Suprapubic skin (tissue), 4 donors: ENCODE measurements around the gene HDGFL2. TPM values are rescaled to one million over a fixed set of nuclear protein-coding genes. Genes with fewer than 3 reads are reported as not detected.

ENCODE experiments used
- DNase-seq, 2 donors: peaks; one replicate each; pipeline ENCODE4 v3.0.0-alpha.2; 2019; ENCODE audit warnings: low spot score in 2 of 2
- H3K27ac ChIP-seq: fragments of 200-600 bp; sonication (generic); one replicate; pipeline ENCODE4 v1.5.1; 2019
- H3K27me3 ChIP-seq: fragments of 200-600 bp; sonication (generic); one replicate; pipeline ENCODE4 v1.5.1; 2019
- H3K36me3 ChIP-seq: fragments of 200-600 bp; sonication (generic); one replicate; pipeline ENCODE4 v1.5.1; 2019
- H3K4me1 ChIP-seq: fragments of 200-600 bp; sonication (generic); one replicate; pipeline ENCODE4 v1.5.1; 2019
- H3K4me3 ChIP-seq: fragments of 200-600 bp; sonication (generic); one replicate; pipeline ENCODE4 v1.5.1; 2019; ENCODE audit warnings: mild to moderate bottlenecking
- H3K9me3 ChIP-seq: fragments of 200-600 bp; sonication (generic); one replicate; pipeline ENCODE4 v1.5.1; 2019
- EP300 ChIP-seq: sonication (generic); formaldehyde crosslinking; IDR thresholded peaks from one replicate; pipeline ENCODE4 v1.6.1; 2017; ENCODE audit warnings: antibody characterized with exemption
- POLR2A ChIP-seq, 2 donors: fragments of 450-650 bp; IDR thresholded peaks; one replicate each; pipeline ENCODE4 v1.6.1; 2017; ENCODE audit warnings: antibody characterized with exemption in 2 of 2, mild to moderate bottlenecking in 2 of 2, moderate library complexity in 2 of 2
- POLR2AphosphoS5 ChIP-seq, 3 donors: sonication (generic); formaldehyde crosslinking; IDR thresholded peaks; one replicate each; pipeline ENCODE4 v1.6.1; 2017; ENCODE audit warnings: antibody characterized with exemption in 3 of 3
- WGBS: methylation state at CpG from one replicate; pipeline ENCODE4 v1.1.5; 2018; 5-methylcytosine and 5-hydroxymethylcytosine counted together
- total RNA-seq, 4 donors: library from RNA; depleted of rRNA; stranded (reverse); fragments of >200 nt; gene quantifications; one replicate each; pipeline ENCODE4 v1.1.0, GENCODE V29; 2016
- TF ChIP-seq, protein P1 (sequence below), 2 donors: fragments of 200-600 bp in 1 of 2; fragments of 450-650 bp in 1 of 2; sonication (generic) in 1 of 2; IDR thresholded peaks; one replicate each; pipeline ENCODE4 v1.5.1; 2016 to 2019; ENCODE audit warnings: antibody characterized with exemption in 2 of 2, mild to moderate bottlenecking in 1 of 2, moderate library complexity in 1 of 2

Gene HDGFL2
- total RNA-seq, 4 donors from 2014 or later = 23.0 to 27.4 (median 23.4) TPM

- no peaks in the 10 kb centered on the region for H3K9me3 ChIP-seq
- TF ChIP-seq, protein P1, sequence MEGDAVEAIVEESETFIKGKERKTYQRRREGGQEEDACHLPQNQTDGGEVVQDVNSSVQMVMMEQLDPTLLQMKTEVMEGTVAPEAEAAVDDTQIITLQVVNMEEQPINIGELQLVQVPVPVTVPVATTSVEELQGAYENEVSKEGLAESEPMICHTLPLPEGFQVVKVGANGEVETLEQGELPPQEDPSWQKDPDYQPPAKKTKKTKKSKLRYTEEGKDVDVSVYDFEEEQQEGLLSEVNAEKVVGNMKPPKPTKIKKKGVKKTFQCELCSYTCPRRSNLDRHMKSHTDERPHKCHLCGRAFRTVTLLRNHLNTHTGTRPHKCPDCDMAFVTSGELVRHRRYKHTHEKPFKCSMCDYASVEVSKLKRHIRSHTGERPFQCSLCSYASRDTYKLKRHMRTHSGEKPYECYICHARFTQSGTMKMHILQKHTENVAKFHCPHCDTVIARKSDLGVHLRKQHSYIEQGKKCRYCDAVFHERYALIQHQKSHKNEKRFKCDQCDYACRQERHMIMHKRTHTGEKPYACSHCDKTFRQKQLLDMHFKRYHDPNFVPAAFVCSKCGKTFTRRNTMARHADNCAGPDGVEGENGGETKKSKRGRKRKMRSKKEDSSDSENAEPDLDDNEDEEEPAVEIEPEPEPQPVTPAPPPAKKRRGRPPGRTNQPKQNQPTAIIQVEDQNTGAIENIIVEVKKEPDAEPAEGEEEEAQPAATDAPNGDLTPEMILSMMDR (IDR thresholded peaks at IDR 0.05) = no peak
- TF ChIP-seq POLR2A (IDR thresholded peaks at IDR 0.05) = no peak
- TF ChIP-seq EP300 = no peak
- TF ChIP-seq POLR2AphosphoS5 (IDR thresholded peaks at IDR 0.05) = no peak
- DNase-seq = no peak
- no peaks in the 10 kb centered on the region for H3K27me3 ChIP-seq
- no peak overlapping the region for H3K27ac ChIP-seq
- 94% methylated on average over 23 of the region's 25 CpGs for WGBS
- H3K4me1 ChIP-seq = no peaks in the 10 kb centered on the region
- peaks cover 88% of the 10 kb centered on the region for H3K36me3 ChIP-seq
- H3K4me3 ChIP-seq = no peak overlapping the region
These were observed 29.6 kb downstream of the HDGFL2 start for GRCh38 chr19:4501691-4502090.

- no peak overlapping the region for H3K27ac ChIP-seq
These were observed 30.4 kb downstream of the HDGFL2 start for GRCh38 chr19:4502282-4503131.

GRCh38 chr19:4503132-4503824 is 31.2 kb downstream of the HDGFL2 start:
- H3K9me3 ChIP-seq = no peaks in the 10 kb centered on the region
- 62% methylated on average over 3 of the region's 25 CpGs for WGBS
- no peak overlapping the region for H3K27ac ChIP-seq
- no peaks in the 10 kb centered on the region for H3K27me3 ChIP-seq
- no peaks in the 10 kb centered on the region for H3K4me1 ChIP-seq
- peaks cover 72% of the 10 kb centered on the region for H3K36me3 ChIP-seq
- H3K4me3 ChIP-seq = no peak overlapping the region
- TF ChIP-seq EP300 = no peak
- no peak for TF ChIP-seq POLR2A (IDR thresholded peaks at IDR 0.05)
- TF ChIP-seq, protein P1 (IDR thresholded peaks at IDR 0.05) = no peak
- no peak for TF ChIP-seq POLR2AphosphoS5 (IDR thresholded peaks at IDR 0.05)
- DNase-seq = no peak

More at GRCh38 chr19:4502282-4503131, 30.4 kb downstream of the HDGFL2 start:
- Histone ChIP-seq H3K4me1 (no peaks in the 10 kb centered on the region), H3K4me3 (no peak overlapping the region), H3K9me3 (no peaks in the 10 kb centered on the region), H3K27me3 (no peaks in the 10 kb centered on the region), H3K36me3 (peaks cover 80% of the 10 kb centered on the region)
- WGBS = 80% methylated on average over 14 of the region's 37 CpGs
- no peak for TF ChIP-seq POLR2A (IDR thresholded peaks at IDR 0.05)
- TF ChIP-seq EP300 = no peak
- no peak for TF ChIP-seq POLR2AphosphoS5 (IDR thresholded peaks at IDR 0.05)
- TF ChIP-seq, protein P1 (IDR thresholded peaks at IDR 0.05) = no peak
- no peak for DNase-seq

- Histone ChIP-seq H3K4me3 (no peak overlapping the region), H3K36me3 (peaks cover 67% of the 10 kb centered on the region), H3K27me3 (no peaks in the 10 kb centered on the region), H3K27ac (no peak overlapping the region), H3K4me1 (no peaks in the 10 kb centered on the region), H3K9me3 (no peaks in the 10 kb centered on the region)
- WGBS = 88% methylated on average over 10 of the region's 10 CpGs
- DNase-seq = no peak
- TF ChIP-seq, protein P1 (IDR thresholded peaks at IDR 0.05) = no peak
- TF ChIP-seq POLR2AphosphoS5 (IDR thresholded peaks at IDR 0.05) = no peak
- no peak for TF ChIP-seq EP300
- no peak for TF ChIP-seq POLR2A (IDR thresholded peaks at IDR 0.05)
These were observed 31.7 kb downstream of the HDGFL2 start for GRCh38 chr19:4503825-4504170.

DNA sequence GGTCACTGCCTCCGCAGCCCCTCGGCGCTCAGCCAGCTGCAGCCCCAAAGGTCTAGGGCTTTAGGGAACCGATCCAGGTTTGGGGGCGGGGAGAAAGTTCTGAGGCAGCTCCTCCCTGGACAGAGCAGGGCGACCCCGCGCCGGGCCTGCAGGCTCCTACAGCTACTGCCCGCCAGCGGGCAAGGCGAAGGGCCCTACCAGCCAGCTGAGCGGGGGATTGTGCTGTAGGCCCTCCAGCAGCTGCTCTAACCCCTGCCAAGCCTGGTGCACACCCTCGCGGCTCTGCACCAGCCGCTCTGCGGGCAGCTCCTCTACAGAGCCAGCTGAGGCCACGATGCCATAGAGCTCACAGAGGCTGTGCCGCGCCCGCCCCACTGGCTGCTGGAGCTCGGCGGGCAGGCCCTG is 32.2 kb downstream of the HDGFL2 start:
- Histone ChIP-seq H3K27me3 (no peaks in the 10 kb centered on the region), H3K27ac (no peak overlapping the region), H3K36me3 (peaks cover 62% of the 10 kb centered on the region), H3K9me3 (no peaks in the 10 kb centered on the region), H3K4me1 (no peaks in the 10 kb centered on the region), H3K4me3 (no peak overlapping the region)
- WGBS = 40% methylated on average over 2 of the region's 23 CpGs
- no peak for DNase-seq
- TF ChIP-seq, protein P1 (IDR thresholded peaks at IDR 0.05) = no peak
- TF ChIP-seq POLR2AphosphoS5 (IDR thresholded peaks at IDR 0.05) = no peak
- TF ChIP-seq POLR2A (IDR thresholded peaks at IDR 0.05) = no peak
- no peak for TF ChIP-seq EP300
